DMS 273 (cell line): ENCODE data around the gene USH1C.

ENCODE experiments used
- DNase-seq: peaks from one replicate; lab custom pipeline; 2025; ENCODE audit not compliant: unreplicated experiment; lab: John Stamatoyannopoulos, UW

Gene USH1C

DNA sequence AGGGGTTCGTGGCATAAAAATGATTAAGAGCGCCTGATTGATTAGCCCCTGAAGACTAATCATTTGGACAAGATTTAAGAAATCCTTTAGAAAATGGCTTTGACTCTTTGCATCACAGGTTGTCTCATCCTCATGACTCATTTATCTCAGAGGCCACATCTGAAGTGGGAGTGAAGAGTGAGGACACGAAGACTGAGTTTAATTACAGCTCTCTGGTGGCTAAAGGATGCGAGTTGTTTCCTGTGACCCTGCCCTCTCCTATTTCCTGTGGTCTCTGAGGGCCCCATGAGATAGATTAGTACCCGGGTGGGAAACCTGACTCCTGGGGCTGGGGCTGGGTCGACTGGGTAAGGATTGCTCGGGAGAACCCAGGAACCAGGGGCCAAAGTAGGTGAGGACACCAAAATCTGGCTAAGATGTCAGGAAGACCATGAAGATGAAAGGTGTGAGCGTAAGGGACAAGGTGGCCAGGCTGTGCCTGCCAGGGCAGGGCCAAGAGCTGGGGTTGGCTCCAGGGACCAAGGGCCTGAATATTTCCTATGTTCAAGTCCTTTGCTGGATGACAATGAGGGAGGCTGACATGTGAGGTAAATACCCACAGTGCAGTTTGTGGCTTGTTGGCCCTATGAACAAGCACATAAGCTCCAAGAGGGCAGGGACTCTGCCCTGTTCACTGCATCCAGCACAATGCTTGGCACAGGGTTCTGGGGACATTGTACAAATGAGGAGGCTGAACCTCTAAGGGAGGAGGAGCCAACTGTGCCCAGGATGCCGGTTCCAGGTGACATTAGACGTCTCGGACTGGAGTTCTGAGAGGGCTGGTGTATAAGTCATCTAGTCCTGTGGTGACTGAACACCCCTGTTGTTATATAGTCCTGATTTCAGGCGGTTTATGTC is 6.5 kb upstream of the USH1C start:
- no peak for DNase-seq

DNA sequence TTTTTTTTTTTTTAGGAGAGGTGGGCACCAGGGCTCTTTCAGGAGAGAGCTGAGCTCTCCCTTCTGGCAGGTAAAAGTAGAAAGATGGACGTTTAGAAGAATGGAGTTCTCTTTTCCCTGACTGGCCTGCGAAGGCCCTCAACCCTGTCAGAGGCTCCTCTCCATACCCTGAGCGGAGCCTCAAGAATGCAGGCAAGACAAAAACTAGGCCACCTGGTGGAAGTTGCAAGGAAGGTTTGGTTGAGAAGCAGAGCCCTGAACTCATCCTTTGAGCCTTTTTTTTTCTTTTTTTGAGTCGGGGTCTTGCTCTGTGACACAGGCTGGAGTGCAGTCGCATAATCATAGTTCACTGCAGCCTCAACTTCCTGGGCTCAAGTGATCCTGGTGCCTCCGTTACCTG is 4.2 kb upstream of the USH1C start:
- peak; percentile 8 for DNase-seq

DNA sequence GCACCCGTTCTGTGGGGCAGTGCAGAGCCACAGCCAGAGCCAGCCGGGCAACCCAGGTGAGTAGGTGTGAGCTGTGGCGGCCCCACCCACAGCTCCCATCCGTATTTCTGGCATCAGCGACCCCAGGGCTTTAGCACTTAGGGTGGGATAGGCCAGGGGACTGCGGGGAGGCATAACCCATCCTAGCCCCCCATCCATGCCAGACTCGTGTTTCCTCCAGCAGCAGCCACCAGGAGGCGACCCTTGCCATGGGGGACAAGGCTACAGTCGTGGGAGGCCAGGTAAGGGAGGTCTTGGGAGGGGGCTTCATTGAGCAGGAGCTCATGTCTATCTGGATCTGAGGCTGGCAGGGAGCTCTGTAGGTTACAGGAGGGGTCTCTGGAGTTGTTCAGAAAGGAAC is 3.7 kb upstream of the USH1C start:
- DNase-seq: peak; percentile 10

DNA sequence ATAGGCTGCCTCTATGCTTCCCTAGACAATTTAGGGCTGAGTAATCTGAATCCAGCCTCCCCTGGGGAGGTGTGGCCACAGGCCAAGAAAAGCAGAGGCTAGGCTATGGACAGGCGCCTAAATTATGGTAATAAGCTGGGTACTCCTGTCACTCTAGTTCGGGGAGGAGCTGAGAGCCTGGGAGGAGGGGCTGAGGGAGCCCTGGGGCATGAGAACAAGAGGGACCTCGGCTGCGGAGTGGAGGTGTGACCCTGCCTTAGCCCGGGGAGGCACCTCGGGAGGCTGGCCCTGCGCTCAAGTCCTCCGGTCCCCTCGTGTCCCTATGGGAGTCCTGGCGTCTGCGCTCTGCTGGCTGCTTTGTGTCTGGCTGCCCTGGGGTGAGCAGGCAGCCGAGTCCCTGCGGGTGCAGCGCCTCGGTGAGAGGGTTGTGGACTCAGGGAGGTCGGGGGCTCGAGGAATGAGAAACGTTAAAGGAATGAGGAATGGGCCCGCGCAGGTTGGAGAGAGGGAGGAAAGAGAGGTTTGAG is 2.9 kb upstream of the USH1C start, which contains the start of gene OTOG:
TSS of gene OTOG (plus strand) at position 209 of the 527 bp plus-strand sequence. CDS start at position 323, 114 bp downstream.
- DNase-seq: peak; percentile 84

DNA sequence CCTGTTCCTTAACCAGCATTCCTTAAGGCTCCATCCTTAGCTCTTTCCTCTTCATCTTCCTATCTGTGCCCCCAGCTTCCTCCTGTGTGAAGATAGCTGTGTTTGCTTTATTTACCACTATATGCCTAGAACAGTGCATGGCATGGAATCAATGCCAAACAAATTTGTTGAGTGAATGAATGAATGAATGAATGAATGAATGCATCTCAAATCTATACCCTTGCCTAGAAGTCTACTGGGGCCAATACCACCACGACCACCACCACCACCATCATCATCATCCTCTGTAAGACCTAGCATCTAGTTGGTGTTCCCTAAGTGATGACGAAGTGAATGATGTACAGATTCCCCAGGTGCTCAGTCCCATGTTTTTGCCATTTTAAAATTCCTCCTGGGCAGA is 2.0 kb upstream of the USH1C start:
- DNase-seq: no peak

DNA sequence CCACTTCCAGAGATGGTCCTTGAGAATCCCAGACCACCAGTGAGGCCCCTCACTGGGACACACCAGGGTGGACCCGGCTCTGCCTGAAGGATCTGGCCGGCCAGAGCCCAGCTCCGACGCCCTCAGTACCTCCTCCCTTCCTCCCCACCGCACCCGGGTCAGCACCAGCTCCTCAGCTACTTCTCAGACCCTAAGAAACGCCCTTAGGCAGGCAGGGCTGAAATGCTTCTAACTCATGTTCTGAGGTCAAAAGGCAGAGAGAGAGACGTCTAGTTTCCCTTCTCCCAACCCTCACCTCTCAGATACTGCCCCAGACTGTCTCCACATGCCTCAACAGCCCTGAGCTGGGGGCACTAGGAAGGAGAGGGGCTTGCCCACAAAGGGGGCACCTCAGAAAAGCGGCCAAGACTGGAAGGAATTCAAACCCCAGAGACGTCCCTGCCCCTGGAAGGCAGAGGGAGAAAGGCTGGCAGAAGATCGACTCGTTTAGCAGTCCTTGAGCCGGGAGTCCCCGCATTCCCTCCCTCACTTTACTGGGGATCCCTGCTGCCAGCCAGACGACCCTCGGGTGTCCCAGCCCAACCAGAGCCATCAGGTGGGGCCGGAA is 539 bp downstream of the USH1C start:
- no peak for DNase-seq

DNA sequence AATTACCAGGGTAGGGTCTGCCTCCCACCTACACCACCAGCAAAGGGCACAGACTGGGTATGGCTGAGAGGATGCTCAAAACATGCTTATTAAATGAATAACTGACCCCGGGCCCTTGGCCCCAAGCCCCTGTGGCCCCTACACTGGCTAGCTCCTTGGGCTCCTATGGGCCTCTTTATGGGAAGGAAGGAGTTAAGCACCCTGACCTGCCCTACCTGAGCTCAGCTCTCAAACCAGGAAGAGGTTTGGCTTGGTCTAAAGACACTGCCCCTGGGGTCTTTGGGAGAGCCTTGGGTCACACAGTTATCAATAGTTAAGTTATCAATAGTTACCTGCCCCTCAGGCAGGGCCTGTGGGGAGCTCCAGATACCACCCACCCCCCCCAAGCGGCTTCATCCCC is 1.2 kb downstream of the USH1C start:
- no peak for DNase-seq

DNA sequence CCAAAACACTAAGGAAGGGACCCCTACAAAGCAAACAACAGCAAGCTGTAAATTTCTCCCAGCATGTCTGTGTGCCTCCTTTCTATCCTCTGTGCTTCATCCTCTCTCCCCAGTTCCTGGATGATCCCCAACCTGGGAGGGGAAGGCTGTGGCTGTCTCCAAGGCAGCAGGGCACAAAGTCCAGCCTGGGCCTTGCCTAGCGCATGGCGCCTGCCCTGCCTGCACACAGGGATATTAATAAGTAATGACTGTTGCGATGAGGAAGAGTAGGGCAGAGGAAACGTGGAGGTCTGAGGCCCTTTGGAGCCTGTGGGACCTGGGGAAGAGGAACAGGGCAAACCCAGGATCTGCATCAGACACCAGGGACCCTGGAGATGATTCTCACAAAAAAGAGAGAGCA is 2.0 kb downstream of the USH1C start:
- no peak for DNase-seq

DNA sequence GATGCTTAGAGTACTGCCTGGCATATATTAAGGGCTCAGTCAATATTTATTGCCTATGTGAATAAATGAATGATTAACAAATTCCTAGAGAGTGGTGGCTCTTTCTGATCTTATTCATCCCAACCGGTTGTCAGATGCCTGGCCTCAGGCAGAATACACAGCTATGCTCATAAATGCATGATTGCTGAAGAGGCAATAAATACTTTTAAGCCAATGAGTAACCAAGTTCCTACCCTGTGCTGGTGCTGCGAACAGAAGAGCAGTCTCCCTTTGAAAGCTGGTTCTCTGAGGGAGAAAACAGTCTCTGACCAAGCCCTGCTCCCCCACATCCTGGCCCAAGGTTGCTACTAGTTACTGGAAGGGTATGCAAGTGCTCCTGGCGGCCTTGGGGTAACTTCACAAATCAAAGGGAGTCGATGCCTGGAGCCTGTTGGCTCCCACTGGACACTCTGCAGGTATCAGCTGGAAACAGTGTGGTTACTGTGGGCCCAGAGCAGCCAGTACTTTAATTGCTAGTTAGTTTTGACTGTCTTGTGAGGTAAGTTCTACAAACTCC is 2.8 kb downstream of the USH1C start:
- DNase-seq: no peak

DNA sequence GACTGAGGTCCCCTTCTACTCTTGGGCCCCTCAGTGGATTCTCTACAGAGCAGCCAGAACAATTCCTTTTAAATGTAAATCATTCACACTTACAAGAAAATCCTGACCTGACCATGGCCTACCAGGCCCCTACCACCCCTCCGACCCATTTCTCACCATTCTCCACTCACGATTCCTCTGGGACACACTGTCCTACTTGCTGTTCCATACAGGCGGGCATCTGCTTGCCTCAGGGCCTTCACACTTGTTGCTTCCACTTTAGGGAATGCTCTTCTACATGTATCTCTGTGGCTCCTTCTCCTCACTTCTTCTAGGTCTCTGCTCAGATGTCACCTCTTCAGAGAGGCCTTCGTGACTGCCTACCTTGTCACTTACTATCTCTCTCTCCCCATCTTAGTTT is 3.4 kb downstream of the USH1C start:
- DNase-seq: no peak

DNA sequence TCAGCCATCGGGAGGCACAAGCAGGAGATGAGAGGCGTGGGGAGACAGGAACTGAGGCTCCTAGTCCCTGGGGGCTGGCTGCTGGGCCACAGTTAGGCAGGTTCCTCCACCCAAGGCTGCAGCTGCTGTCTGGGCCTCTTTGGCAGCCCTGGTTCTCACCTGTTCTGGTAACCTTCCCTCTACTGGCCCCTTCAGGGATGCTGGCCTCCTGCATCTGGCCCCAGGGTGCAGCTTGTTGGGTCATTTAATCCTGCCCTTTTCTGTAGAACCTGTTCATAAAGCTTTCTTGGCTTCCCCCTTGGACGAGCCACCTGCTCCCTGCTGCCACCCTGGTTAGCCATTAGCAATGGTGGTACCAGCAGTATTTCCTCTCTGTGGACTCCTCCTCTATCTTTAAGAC is 5.5 kb downstream of the USH1C start:
- DNase-seq: no peak

DNA sequence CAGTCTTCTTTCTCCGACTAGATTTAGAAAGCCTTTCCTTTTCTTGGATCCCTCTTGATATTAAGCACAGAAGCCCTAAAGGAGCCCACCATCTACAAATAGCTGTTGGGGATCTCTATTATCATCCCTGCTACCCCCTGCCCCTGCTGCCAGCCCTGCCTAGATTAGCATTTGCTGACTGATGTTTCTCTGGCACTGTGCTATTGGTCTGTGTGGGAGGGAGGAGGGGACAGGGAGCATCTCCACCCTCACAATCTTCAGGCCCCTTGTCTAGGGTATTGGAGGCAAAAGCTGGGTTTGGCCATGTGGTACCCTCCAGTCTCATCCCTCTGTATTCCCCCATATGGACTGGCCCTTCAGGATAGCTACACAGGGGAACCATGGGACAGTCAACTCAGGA is 6.2 kb downstream of the USH1C start:
- no peak for DNase-seq

DNA sequence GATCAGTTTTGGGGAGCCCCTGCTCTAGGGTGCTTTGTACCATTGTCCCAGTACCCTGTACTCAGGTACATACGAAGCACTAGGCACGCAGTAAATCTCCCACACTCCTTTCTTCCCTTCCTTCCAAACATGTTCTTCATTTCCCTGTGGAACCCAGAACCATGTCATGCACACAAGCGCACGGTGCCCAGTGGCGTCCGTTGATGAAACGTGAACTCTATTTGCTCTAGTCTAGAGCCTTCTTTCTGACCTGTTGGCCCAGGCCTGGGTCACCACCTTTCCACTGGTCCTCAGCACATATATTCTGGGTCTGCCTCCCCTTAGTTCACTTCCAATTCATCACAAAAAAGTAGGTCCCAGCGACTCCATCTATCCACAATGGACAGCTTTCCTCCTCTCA is 7.0 kb downstream of the USH1C start:
- DNase-seq: no peak

DNA sequence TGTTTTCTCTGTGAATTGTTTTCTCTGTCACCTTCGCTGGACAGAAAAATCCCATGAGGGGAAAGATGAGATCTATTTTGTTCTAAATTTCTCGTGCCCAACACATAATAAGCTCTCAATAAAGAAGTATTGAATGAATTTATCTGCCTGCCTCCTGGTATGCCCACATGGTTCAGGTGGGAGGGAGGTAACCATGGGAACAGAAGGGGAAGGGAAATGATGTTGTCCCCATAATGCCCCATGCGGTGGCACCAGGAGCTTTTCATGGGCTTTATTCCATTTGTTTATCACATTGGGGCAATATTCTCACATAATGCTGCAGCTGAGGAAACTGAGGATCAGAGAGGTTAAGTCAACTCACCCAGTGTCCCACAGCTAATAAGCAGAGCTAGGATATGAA is 8.7 kb downstream of the USH1C start:
- DNase-seq: no peak

DNA sequence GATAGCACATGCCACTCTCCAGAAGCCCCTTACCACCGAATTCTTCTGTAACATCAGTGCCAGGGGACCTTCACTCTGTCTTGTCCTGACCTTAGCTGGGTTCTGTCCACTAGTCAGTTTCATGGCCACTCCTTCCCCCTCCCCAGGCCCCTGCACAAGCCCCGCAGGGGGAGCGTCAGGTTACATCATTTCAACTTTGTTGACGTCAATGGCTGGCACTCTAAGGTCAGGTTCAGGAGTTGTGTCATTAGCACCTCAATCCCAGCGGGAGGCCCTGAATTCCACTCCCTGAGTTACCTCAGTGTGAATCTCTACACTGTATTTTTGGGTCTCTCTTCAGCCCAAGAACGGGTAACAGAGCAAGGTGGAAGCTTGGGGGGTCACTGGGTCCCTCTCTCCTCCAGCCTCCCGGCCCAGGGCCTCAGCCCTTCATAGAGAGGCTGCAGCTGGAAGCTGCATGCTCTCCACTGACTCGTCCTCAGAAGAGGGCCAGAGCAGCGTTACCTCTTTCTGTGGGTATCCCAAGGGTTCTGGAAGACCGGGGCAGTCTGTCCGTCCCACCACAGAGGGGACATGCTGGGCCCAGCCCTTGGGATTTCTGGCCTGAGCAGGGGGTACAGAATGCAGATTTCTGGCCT is 10.3 kb downstream of the USH1C start:
- no peak for DNase-seq

DNA sequence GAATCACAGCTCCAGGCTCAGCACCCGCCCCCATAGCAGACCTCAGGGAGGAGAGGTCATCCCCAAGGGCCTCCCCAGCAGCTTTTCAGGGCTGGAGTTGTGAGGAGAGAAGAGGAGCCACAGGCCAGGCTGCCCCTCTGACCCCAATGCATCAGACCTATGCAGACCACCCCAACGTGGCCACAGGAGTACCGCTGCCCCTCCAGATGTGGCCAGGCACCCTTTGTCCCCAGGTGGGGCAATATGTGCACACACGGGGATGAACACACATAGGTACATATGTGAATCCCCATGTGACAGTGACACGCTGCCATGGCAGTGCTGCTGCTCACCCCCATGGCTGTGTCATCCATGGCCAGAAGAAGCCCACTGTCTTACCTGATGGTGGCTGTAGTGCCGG is 10.9 kb downstream of the USH1C start:
- DNase-seq: no peak

DNA sequence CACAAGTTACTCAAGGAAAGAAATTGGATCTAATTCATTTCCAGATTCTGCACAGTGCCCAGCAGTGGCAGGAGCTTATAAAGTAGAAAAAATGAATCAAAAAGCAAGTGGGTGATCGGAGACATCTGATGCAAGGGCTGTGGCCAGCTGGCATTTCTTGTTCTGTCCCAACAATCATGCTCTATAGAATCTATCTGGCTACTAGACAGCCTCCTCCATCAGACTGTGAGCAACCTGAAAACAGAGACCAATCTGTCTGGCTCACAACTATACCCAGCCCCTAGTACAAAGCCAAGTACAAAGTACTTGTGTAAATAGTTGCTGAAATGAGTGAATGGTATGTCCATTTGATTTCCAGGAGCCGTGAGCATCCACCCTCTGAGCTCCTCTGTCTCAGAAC is 11.4 kb downstream of the USH1C start:
- DNase-seq: no peak

DNA sequence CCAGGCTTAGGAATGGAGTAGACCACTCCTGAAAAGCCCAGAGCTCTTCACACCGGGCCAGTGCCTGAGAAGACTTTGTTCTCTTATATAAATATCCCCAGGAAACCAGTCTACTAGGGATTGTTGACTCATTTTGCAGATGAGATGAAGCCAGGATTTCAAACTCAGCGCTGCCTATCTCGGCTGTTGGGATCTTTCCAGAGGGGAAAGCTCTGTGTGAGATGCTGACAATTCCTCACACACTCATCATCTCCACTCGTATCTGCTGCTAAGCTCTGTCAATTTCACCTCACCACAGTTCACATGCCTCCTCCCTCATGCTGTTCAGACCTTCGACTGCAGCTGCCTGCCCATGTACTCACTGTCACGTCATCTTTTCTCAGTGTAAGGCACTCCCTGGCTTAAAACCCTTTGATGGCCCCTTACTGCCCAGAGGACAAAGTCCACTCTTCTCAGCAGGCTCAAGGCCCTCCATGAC is 12.5 kb downstream of the USH1C start:
- DNase-seq: no peak

DNA sequence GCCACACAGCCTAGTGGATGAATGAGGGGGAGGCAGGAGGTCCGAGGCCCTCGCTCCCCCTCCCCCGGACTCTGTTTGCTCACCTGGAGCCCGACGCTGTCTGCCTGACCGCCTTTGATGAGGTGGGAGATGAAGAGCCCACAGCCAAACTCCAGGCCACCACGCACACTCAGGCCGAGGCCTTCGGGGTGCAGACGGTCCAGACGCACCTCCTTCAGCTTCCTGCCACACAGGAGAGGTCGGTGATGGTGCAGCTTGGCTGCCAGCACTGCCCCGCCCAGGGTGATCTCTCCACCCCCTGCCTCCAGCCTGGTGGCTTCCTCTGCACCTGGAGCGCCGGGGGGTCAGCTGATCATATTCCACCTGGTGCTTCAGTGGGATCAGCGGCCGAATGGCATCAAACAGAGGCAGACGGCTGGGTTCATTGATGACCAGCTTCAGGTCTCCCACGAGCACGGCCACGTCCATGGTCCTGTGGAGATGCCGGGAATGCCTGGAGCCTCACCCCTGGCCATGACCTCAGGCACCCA is 13.1 kb downstream of the USH1C start:
- no peak for DNase-seq

DNA sequence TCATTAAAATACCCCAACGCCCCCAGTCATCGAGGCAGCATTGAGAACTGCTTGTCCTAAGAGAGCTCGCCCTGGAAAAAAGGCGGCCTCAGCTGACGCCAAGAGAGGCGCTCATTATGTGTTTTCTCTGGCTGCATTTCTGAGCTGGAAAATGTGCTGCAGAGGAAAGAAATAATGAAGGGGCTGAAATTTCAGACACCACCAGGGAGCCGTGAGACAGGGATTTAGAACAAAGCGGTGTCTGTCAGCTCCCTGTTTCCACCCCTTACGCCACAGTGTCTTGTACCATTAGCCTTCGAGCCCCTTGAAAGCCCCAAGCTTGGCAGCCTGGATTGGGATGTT is 14.4 kb downstream of the USH1C start:
- no peak for DNase-seq
